Left kidney (tissue), 8 donors: ENCODE results near the gene MAST4. TPM values are rescaled to one million over a fixed set of nuclear protein-coding genes. Genes with fewer than 3 reads are reported as not detected.

Experiments
- DNase-seq: peaks from one replicate; pipeline ENCODE4 v3.0.0-alpha.2; 2013
- long read RNA-seq, 8 donors: transcript quantifications; one replicate each; lab custom pipeline, GENCODE V29; 2026
- polyA plus RNA-seq: library from polyadenylated mRNA; unstranded; fragments of 120-200 nt; gene quantifications from one replicate; pipeline ENCODE4 v1.2.1, GENCODE V29; 2013; ENCODE audit not compliant: insufficient read length

The MAST4 gene
- 19.7 TPM for polyA plus RNA-seq
- long read RNA-seq, donor 1: 0 reads
- long read RNA-seq, donor 2: 0 reads
- long read RNA-seq, donor 3, partial matches to known transcripts: 0 of 3 reads
- long read RNA-seq, donor 3, other reads (novel, unspliced or antisense): 0 of 3 reads
- long read RNA-seq, donor 4: 0 reads
- long read RNA-seq, donor 5, partial matches to known transcripts: 0 of 3 reads
- long read RNA-seq, donor 5, other reads (novel, unspliced or antisense): 0 of 3 reads
- long read RNA-seq, donor 6, partial matches to known transcripts: 0 of 1 reads
- long read RNA-seq, donor 6, other reads (novel, unspliced or antisense): 0 of 1 reads
- long read RNA-seq, donor 7, full-length matches to known transcripts: 3 of 3 reads
- long read RNA-seq, donor 7, partial matches to known transcripts: 0 of 3 reads
- long read RNA-seq, donor 7, other reads (novel, unspliced or antisense): 0 of 3 reads
- long read RNA-seq, donor 8: 0 reads

GRCh38 chr5:66595756-66596635, at the start of gene MAST4:
MAST4 (plus strand) TSS chr5:66596393; CDS start chr5:66596656, 263 bp downstream.
- DNase-seq: peak; percentile 91

GRCh38 chr5:66546541-66546940, 49.7 kb upstream of the MAST4 start:
- DNase-seq: no peak

- DNase-seq: no peak
These were observed 44.9 kb upstream of the MAST4 start for GRCh38 chr5:66551338-66551737.

- no peak for DNase-seq
These were observed 44.2 kb upstream of the MAST4 start for GRCh38 chr5:66551945-66552344.

- no peak for DNase-seq
These were observed 42.8 kb upstream of the MAST4 start for GRCh38 chr5:66553368-66553912.

- no peak for DNase-seq
These were observed 42.1 kb upstream of the MAST4 start for GRCh38 chr5:66553916-66554575.

GRCh38 chr5:66554884-66555283, 41.3 kb upstream of the MAST4 start:
- no peak for DNase-seq

GRCh38 chr5:66558560-66558959, 37.6 kb upstream of the MAST4 start:
- DNase-seq: no peak

GRCh38 chr5:66560371-66560770, 35.8 kb upstream of the MAST4 start:
- no peak for DNase-seq

- DNase-seq: no peak
These were observed 34.8 kb upstream of the MAST4 start for GRCh38 chr5:66561256-66561990.

- DNase-seq: no peak
These were observed 30.3 kb upstream of the MAST4 start for GRCh38 chr5:66565878-66566277.

GRCh38 chr5:66567474-66567873, 28.7 kb upstream of the MAST4 start:
- DNase-seq: no peak

GRCh38 chr5:66570201-66570600, 26.0 kb upstream of the MAST4 start:
- DNase-seq: no peak

- peak; percentile 19 for DNase-seq
These were observed 22.5 kb upstream of the MAST4 start for GRCh38 chr5:66573733-66574132.

- no peak for DNase-seq
These were observed 13.6 kb upstream of the MAST4 start for GRCh38 chr5:66582499-66583165.

- DNase-seq: no peak
These were observed 10.9 kb upstream of the MAST4 start for GRCh38 chr5:66585291-66585690.

- no peak for DNase-seq
These were observed 8.4 kb upstream of the MAST4 start for GRCh38 chr5:66587771-66588170.

GRCh38 chr5:66596636-66597182, 516 bp downstream of the MAST4 start:
- peak; percentile 18 for DNase-seq

- peak; percentile 55 for DNase-seq
These were observed 1.1 kb downstream of the MAST4 start for GRCh38 chr5:66597183-66597757.

- DNase-seq: no peak
These were observed 6.4 kb downstream of the MAST4 start for GRCh38 chr5:66602621-66603020.
